Posterior cingulate gyrus (tissue), 11 donors: ENCODE results near the gene IL36RN.

Source experiments
- DNase-seq, 10 donors: peaks; one replicate each; pipeline versions ENCODE4 v3.0.0 to v3.0.0-alpha.2; 2020 to 2021; ENCODE audit warnings: mixed read lengths in 3 of 10
- intact Hi-C: fragments of 100-400 bp; cut with DNase I; formaldehyde crosslinking; loops from one replicate; pipeline ENCODE4 v1.15.1; 2023

IL36RN gene

DNA sequence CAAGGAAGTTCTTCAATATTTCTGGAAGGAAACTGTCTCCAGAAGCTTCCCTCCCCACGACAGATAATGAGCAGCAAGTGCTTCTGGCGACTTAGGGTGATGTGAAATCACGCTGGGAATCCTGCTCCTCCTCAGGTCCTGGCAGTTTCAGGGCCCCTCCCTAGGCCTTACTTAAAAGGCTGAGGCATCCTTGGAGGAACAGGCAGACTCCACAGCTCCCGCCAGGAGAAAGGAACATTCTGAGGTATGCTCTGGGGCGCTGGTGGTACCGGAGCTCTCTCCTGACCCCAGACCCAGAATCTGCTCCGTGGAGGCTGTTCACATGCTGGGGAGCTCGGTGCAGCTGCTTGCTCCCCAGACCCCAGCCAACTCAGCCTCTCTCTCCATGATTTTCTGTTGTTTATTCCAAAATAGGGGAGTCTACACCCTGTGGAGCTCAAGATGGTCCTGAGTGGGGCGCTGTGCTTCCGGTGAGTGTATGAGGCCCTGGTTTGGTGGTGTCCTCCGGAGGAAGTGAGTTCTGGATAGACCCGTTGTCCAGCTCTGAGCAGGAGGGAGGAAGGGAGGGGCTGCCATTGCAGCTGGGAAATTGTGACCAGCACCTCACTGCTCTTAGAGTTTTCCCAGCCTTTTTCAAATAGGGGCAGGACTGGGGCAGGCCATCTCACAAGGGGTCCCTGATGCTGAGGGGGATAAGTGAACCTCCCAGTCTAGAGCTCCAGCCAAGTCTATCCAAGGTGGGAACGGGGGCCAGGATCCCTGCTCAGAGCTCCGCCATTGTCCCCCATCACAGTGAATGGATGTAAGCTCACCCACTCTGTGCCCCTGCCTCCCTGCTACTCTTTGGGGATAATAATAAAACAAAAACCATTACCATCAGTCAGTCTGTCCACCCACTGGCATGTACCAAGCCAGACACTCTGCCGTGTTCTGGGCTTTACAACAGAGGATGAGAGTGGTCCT is at the start of gene IL36RN:
Gene IL36RN (plus strand): TSS at position 201 of the 963 bp plus-strand sequence. CDS start 241 bp downstream, at position 442.
- no peak for DNase-seq
- intact Hi-C loops, result no loop called here

DNA sequence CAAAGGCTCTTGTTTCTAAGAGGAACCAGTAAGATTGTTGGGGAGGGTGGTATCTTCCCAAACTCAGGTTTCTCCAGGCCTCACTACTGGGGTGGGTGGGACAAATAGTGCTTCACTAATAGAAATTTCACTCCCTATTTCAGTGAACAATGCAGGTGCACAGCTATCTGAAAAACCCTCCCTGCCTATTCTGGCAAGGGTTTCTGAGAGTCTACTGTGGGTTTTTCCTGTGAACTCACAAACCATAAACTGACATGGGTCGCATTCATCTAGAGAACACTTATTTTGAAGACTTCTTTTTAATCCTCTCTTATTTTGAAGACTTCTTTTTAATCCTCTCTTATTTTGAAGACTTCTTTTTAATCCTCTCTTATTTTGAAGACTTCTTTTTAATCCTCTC is 49.4 kb upstream of the IL36RN start:
- DNase-seq, result no peak
- intact Hi-C loops, result no loop called here

DNA sequence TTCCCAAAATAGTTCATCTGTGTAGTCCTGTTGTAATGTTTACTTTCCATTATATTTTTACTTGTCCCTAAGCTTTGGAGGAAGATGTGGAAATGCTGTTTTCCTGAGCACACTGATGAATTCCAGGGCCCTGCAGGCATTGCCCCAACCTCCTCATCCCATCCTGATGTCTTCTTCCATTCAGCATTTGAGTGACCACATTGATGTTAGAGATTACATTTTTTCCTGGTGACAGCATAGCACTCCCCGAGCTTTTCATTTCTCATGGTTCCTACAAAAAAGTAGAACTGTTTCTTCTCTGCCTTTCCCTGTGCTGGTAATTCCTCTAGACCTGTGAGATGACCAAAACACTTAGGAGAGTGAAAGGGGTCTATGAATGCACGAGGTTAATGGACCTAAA is 48.9 kb upstream of the IL36RN start:
- no peak for DNase-seq
- intact Hi-C loops, result no loop called here

DNA sequence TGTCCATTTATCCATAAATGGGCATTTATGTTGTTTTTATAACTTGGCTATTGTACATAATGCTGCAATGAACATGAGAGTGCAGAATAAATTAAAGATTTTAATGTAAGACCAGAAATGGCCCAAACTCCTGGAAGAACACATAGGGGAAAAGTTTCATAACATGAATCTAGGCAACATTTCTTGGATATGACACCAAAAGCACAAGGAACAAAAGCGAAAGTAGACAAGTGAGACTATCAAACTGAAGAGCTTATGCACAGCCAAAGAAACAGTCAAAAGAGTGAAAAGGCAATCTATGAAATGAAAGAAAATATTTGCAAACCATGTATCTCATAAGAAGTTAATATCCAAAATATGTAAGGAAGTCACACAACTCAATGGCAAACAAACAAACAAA is 47.9 kb upstream of the IL36RN start:
- intact Hi-C loops, result no loop called here
- DNase-seq, result no peak

DNA sequence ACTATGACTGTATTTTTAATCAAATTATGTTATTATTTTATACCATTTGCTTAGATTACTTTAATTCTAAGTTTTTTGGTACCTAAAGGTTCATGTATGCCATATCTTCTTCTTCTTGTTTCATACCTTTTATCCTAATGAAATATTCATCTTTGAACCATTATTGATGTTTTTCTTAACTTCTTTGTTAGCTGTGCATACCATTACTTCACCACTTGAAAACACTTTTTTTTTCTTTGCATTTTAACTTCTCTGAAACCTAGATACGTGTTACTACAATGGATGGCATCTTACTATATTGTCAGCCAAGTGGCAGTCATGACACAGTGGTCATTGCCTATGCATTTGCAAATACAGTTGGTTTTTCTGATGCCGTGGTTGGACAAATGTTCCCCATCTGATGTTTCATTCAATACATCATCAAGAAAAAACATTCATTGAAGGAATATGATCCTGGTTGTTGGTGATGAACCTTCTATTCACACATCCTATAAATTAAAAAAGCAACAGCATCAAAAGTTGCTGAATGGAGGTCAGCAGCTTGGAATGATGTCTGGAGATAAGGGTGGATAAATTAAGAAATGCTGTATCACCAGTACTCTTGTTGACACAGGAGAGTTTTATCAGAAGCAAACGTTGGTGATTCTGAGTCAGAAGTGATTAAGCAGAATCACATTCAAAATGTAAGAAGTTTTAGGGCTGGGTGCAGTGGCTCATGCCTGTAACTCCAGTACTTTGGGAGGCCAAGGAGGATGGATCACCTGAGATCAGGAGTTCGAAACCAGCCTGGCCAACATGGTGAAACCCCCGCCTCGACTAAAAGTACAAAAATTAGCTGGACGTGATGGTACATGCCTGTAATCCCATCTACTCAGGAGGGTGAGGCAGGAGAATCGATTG is 46.3 kb upstream of the IL36RN start:
- intact Hi-C loops, result no loop called here
- no peak for DNase-seq

DNA sequence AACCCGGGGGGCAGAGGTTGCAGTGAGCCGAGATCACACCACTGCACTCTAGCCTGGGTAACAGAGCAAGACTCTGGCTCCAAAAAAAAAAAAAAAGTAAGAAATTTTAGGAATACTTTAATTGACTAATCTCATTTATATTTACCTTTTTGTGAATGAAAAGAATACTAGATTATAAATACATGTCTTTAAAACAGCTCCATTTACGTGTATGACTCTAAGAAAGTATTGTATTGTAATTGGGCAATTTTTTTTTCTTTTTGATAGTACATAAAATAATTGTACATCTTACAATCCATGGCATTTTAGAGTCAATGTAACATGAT is 45.7 kb upstream of the IL36RN start:
- DNase-seq, result no peak
- intact Hi-C loops, result no loop called here

DNA sequence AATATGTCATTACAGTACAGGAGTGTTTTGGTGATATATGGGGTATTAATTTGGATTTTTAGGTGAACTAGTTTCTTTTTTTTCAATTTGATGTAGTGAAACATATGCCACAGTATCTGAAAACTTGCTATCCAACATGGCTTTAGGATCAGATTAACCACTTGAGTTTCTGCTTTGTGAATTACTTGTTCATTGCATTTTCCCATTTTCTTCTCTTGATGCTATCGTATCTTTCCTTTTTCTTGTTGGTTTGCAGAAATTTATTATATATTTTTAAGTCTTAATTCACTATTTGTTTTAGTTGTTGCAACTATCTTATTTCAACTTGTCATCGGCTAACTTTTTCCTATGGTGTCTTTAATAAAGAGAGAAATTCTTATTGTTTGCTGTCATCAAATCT is 44.9 kb upstream of the IL36RN start:
- no peak for DNase-seq
- intact Hi-C loops, result no loop called here

DNA sequence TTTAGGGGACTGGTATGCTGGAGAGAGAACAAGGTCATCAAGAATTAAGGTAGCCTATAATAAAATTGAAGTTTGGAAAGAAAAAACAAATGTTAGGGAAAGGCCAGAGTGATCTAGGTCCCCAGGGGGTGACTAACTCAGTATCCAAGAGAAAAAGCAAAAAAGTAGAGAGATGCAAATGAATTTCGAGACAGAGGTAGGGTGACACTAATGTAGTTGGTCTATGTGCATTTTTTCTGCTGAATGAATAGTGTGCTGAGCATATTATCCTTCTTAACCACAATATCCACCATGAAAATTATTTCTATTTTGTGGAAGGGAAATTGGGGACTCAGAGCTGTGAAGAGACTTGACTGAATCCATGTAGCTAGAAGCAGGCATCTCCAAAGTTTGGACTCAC is 44.0 kb upstream of the IL36RN start:
- intact Hi-C loops, result no loop called here
- no peak for DNase-seq

DNA sequence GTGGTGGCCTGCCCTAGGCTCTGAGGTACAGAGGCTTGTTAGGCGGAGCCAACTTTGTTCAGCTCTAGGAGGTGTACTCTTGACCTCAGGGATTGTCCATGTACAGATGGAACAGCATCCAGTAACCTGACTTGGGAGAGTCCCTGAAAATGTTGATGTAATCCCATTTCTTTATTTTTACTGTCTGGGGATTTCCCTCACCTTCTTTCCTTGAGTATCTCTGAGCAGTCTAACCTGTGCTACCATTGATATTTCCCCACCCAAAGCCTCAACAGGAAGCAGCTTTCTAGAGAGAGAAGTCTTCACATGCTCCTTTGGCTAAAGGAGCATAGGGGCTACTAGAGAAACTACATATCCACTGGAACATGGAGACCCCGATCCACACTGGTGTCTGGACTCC is 43.3 kb upstream of the IL36RN start:
- intact Hi-C loops, result no loop called here
- no peak for DNase-seq

GRCh38 chr2:113018509-113018908 is 40.5 kb upstream of the IL36RN start:
- DNase-seq, result no peak
- intact Hi-C loops, result no loop called here

DNA sequence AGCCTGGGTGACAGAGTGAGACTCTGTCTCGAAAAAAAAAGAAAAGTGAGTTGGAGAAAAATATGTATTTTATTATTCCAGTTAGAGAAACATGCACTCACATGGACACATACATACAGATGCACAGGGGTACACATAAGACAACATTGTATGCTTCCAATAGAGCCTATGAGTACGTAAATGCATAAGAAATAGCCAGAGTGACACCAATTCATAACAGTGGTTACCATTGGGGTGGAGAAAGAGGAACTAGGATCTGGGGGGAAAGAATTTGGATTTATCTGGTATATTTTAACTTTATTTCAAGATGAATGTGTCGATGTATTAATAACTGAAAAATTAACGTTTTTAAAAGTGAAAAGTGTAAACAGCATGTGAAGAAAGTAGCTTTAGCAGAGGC is 37.7 kb upstream of the IL36RN start:
- intact Hi-C loops, result no loop called here
- DNase-seq, result no peak

- intact Hi-C loops, result no loop called here
- no peak for DNase-seq
These were observed 34.2 kb upstream of the IL36RN start for GRCh38 chr2:113024764-113025163.

DNA sequence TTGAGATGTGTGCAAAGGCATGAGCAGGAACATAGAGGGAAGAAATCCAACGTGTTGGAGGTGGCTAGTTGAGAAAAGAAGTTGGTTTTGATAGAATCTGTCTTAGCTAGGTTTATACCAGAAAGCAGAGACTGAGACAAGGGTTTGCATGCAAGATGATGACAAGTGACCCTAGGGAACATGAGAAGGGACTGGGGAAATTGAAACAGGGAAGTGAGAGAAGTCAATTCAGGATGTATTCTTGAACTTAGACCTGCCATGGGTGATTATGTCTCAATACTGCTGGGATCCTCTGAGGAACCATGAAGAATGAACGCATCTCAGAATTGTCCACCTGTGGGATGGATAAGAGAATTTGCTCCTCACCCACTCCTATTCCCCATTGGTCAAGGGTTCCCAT is 33.3 kb upstream of the IL36RN start:
- no peak for DNase-seq
- intact Hi-C loops, result no loop called here

- intact Hi-C loops, result no loop called here
- DNase-seq, result no peak
These were observed 31.3 kb upstream of the IL36RN start for GRCh38 chr2:113027691-113028090.

DNA sequence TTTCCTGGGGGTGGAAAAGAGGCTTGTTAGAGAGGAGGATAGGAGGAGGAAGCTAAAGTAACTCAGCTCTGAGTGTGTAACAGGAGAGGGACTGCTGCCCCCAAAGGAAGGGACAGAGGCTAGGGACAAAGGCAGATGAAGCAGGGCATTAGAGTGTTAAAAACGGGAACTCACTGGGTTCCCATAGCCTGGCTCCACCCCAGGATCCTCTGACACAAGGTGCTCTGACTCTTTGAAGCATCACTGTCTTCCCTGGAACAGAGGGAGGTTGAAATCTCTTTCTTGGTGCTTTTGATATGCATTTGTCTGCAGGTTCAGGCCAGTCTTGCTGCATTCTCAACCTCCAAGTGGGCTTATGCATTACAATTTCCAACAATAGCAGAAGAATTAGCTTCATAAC is 30.9 kb upstream of the IL36RN start:
- intact Hi-C loops, result no loop called here
- DNase-seq, result no peak

DNA sequence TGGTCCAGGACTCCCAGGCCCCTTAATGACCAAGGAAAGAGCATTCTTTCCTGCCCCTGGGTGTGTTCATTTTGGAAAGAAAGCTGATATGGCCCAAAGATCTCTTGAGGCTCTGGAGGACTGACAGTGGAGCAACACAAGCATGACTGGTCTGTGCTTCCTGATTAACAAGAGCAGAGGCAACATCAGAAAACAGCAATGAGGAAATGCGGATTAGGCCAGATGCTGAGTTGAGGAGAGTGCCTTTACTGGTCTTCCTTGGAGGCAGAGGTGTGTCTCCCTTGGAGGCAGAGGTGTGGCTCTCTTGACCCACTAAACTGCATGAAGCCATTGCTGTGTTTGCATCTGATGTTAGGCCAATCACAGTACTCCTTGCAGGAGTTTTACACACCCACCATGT is 26.3 kb upstream of the IL36RN start:
- intact Hi-C loops, result no loop called here
- DNase-seq, result no peak

- DNase-seq, result no peak
- intact Hi-C loops, result no loop called here
These were observed 25.0 kb upstream of the IL36RN start for GRCh38 chr2:113034016-113034415.

- intact Hi-C loops, result no loop called here
- peak in 5 of 10 donors; percentile 13 to 82 (median 21) for DNase-seq
These were observed 22.2 kb upstream of the IL36RN start for GRCh38 chr2:113036763-113037162.

- DNase-seq, result no peak
- intact Hi-C loops, result no loop called here
These were observed 20.7 kb upstream of the IL36RN start for GRCh38 chr2:113038291-113038690.

DNA sequence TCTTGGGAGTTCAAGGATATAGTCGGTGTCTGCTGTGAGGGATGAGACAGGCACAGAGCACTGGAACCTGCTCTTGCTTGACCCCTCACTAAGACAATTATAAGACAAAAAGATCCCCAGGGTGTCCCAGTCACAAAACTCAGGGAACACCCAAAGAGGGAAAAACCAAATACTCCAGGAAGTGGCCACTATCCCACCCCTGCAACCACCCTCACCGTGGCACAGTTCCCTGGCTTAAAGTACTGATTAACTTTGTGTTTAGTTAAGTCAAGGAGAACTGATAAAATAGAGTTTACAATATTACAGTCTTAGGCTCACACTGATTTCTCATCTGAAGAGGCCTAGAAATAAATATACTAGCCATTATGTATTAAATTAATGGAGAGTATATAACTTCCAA is 19.8 kb upstream of the IL36RN start:
- intact Hi-C loops, result no loop called here
- DNase-seq, result no peak

DNA sequence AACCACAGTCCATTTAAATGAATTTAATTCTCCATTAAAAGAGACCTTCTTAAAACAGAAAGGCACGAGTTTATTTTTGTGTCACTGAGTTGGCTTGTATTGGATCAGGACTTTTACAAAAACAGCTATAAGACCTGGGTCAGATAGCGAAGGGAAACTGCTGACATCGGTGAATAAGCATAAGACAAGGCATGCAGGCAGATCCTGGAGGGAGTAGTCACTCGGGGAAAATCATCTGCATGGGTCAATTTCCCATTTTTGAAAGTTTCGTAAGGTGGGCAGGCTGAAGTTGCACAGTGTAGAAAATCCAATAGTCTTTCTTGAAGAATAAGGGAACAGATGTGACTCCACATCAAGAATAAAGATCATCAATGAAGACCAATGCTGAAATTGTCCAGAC is 19.3 kb upstream of the IL36RN start:
- intact Hi-C loops, result no loop called here
- DNase-seq, result no peak

DNA sequence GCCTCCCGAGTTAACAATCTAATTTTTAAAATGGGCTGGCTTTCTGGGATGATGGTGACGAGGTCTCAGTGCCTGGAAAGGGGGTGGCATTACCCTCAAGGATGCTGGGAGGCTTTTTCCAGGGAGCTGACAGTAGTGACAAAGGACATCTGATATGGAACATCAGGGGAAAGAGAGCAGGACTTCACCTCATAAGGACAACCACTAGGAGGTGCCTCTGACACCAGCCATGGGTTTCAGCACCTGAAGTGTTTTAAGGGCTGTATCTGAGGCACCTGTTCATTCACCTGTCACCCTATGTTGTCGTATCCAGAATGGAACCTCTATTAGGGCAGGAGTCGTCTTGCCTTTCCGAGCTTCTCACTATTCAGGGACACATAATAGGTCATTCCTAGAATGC is 17.1 kb upstream of the IL36RN start:
- no peak for DNase-seq
- intact Hi-C loops, result no loop called here
